GM19438 (cell line): Measurements from ENCODE around the gene ELP6.
"Not testable (repeated sequence)": the region's sequence is repeated elsewhere in the genome, so short reads cannot be mapped to it uniquely, and the experiment has no call there.

Experiments used
- ATAC-seq: cut with Tn5 transposase; IDR thresholded peaks from one replicate; pipeline ENCODE4 v1.9.1; 2021; ENCODE audit warnings: low read depth; ENCODE audit not compliant: unreplicated experiment

The ELP6 gene

DNA sequence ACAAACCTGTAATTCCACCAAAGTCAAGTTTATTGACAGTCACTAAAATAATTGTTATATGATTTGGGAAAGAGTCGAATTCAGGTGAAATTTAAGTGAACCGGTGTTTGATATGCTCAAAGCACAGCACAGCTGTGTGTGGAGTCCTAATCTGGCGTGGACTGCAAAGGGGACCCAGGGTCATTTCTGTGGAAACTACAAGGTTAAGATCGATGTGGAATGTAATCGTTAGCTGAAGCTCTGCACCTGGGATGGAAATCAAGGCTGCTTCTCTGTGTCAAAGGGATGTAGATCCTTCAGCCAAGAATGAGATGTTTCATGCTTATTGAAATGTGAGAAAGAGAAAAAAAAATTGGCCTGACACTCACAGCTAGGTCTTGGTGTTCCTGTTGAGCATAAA, 1.6 kb upstream of the ELP6 start:
- no peak for ATAC-seq

DNA sequence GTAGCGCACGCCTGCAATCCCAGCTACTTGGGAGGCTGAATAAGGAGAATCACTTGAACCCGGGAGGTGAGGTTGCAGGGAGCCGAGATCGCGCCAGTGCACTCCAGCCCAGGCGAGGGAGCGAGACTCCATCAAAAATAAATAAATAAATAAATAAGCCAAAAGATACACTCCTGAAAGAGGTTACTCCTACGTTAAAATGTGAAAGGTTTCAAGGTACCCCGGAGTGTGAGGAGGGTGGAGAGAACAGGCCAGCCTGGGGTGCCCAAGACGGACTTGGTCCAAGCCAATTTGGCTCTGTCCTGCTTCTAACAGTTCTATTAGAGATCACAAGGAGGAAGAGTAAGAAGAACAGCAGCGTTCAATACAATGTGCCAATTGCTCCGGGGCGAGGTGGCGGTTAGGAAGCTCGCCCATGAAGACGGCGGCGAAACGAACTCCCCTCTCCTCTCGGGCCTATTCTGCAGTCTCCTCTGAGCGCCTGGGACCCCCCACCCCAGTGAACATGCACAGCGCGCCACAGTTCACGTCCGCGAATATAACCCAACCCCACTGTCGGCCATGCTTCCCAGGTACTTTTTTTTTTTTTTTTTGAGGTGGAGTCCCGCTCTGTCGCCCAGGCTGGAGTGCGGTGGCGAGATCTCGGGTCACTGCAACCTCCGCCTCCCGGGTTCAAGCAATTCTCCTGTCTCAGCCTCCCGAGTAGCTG, 942 bp downstream of the ELP6 start:
- ATAC-seq = no peak

DNA sequence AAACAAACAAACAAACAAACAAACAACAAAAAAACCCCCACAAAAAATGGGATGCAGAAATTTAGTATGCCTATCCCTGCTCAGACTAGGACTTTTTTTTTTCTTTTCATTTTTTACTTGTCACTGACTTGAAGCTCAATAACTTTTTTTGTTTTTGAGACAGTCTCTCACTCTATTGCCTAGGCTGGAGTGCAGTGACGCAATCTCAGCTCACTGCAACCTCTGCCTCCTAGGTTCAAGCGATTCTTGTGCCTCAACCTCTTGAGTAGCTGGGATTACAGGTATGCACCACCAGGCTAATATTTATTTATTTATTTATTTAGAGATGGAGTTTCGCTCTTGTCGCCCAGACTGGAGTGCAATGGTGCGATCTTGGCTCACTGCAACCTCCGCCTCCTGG, 8.2 kb downstream of the ELP6 start:
- not testable (repeated sequence) for ATAC-seq

DNA sequence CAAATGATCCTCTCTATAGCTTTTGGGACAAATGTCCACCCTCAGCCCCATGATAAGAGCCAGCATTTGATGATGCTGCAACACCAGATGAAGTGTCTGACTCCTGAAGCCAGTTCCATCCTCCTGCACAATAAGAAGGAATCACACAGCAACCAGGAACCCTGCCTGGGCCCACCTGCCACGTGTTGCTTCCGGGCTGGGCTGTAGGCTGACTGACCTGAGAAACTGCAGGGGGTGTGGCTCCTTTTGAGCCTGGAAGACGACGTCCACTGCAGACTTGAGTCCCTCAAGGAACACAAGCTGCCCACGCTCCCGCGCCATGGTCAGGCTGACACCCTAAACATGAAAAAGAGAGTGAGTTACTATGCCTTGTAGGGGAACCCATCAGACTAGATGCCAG, 9.4 kb downstream of the ELP6 start:
- no peak for ATAC-seq

DNA sequence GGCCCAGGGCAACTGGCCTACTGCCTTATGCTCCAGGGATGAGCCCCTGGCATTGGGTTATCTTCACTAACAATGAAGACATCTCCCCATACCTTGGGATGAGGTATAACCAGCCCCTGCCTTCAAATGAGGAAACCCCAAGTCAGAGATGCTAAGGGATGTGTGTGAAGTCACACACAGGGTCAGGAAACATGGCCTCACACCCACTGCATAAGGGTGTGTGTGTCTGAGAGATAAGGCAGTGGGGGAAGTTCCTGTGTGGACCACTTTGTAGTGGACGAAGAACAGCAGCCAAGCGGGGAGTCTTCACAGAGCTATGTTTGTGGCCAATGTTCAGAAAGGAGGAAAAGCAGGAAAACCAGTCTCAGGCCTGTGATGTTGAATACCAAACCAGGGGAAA, 10.5 kb downstream of the ELP6 start:
- no peak for ATAC-seq

DNA sequence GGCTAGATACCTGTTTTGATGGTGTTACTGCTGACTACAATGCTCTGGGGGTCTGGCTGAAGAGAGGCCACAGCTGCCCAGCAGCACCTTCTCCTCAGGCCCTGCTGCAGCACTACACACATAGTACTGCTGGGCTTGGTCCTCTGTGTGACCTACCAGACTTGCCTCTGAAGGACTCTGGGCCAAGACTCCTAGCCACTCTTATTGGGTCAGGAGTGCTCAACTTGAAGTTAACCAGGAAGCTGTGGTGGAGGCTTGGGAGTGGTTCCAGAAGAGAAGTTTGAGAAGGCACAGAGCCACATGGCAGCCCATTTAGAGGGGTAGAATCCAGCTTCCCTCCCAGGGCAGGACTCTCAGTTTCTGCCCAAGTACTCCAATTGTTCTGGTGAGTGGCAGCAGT, 16.6 kb downstream of the ELP6 start:
- ATAC-seq = no peak

DNA sequence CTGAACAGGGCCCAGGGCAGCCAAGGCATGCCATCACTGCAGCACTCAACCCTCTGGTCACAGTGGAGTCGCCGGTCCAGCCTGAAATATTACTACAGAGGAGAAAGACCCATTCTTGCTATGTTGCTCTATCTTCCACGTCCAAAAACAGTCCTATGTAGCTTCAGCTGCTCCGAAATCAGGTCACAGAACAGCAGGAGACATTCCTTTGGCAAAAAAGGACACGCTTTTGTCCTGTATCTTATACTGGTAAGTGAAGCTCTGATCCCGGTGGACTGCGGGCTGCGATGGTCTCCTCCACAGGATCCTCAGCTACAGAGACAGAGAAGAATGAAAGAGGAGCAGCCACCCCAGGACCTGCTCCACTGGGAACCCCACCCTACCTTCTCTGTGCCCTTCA, 17.6 kb downstream of the ELP6 start:
- no peak for ATAC-seq

DNA sequence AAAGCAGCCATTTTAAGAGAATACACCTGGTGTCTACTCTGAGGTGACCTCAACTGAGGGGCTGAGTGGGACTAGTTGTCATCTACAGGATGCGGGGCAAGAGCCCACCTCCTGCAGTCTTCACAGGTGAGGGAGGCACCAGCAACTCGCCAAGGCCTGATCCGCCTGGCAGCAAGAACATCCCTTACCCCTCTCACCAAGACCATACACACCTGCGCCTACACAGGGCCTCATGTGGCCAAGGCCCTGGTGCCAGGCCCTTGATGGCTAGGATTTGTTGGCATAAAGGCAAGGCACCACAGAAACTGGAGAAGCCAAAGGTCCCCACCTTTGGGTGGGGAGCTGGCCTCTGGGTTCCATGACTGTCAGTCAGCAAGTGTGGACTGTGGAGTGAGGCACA, 18.4 kb downstream of the ELP6 start:
- ATAC-seq = no peak

DNA sequence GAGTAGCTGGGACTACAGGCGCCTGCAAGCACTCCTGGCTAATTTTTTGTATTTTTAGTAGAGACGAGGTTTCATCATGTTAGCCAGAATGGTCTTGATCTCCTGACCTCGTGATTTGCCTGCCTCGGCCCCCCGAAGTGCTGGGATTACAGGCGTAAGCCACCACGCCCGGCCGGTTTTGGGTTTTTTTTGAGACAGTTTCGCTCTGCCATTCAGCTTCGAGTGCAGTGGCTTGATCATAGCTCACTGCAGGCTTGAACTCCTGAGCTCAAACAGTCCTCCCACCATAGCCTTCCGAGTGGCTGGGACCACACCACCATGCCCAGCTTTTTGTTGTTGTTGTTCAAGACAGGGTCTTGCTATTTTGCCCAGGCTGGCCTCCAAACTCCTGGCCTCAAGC, 21.7 kb downstream of the ELP6 start:
- no peak for ATAC-seq

DNA sequence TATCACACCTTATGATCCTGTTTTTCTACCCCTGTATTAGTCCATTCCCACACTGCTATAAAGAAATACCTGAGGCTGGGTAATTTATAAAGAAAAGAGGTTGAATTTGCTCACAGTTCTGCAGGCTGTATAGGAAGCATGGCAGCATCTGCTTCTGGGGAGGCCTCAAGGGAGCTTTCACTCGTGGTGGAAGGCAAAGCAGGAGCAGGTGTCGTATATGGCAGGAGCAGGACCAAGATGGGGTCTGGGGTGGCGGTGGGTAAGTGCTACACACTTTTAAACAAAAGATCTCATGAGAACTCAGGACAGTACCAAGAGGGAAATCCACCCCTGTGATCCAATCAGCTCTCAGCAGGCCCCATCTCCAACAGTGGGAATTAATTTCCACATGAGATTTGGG, 22.3 kb downstream of the ELP6 start:
- no peak for ATAC-seq

DNA sequence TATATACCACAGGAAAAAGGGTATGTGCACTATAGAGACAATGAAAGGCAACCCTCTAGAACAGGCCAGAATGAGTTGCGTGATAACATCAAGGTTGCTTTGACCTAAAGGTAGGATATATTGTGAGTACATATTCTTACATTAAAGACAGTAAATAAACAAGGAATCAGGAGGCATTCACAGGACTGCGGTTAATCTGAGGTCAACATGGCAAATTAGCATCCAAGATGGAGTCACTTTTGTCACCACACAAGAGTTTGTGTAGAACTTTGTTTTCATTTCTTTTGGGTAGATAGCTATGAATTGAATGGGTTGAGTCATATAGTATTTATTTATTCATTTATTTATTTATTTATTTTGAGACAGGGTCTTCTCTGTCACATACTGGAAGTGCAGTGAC, 26.2 kb downstream of the ELP6 start:
- ATAC-seq = no peak

DNA sequence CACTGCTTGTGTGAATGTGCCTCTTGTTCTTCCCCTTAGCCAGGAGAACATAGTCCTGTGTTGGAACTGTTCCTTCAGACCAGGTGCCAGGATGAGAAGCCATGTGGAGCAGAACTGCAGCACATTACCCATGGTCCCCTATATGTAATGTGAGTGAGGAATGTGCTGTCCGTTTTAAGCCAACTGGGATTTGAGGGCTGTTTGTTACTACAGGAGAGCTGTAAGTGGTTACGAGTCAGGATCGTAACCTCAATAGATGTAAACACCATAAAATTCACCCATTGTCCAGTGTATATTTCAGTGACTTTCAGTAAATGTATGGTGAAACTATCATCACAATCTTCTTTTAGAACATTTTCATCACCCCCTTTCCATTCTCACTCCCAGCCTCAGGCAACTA, 27.7 kb downstream of the ELP6 start:
- ATAC-seq = no peak

DNA sequence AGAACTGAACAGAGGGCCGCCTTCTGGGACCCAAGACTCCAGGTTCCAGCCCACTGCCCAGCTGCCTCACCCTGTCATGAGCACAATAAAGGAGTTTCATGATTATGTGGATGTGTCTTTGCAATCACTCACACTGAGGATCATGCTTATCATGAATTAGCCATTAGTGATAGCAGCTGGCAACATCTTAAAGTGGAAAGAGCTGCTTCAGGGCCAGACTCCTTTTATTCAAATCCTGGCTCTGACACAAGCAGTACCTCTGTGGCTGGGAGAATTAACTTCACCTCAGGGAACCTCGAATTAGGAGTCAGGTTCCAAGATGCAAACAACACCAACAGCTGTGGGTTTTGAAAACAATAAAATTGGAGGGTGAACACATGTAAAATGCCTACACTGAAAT, 31.1 kb downstream of the ELP6 start:
- no peak for ATAC-seq

DNA sequence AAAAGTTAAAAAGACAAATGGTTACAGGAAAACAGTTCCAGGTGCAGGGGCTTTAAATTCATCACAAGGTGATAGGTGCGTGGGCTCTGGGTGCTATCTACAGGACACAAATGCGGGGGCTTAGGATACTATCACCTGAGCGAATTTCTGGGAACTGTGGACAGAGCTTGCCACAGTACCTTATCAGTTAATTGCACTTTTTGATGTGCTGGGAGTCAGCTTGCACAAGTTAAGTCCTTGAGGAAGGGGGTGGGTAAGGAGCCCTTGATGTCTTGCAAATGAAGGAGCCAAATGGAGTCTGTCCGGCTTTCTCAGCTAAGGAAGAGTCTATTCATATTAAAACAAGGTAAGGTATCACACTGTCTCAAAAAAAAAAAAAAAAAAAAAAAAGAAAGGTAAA, 31.7 kb downstream of the ELP6 start:
- not testable (repeated sequence) for ATAC-seq

DNA sequence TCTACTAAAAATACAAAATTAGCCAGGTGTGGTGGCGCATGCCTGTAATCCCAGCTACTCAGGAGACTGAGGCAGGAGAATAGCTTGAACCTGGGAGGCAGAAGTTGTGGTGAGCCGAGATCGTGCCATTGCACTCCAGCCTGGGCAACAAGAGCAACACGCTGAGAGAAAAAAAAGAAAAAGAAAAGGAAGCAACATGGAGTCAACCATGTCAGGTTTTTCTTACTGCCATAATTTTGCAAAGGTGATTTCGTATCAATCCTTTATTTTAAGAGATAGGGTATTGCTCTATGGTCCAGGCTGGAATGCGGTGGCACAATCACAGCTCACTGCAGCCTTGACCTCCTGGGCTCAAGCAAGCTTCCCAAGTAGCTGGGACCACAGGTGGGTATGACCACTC, 33.2 kb downstream of the ELP6 start:
- not testable (repeated sequence) for ATAC-seq

DNA sequence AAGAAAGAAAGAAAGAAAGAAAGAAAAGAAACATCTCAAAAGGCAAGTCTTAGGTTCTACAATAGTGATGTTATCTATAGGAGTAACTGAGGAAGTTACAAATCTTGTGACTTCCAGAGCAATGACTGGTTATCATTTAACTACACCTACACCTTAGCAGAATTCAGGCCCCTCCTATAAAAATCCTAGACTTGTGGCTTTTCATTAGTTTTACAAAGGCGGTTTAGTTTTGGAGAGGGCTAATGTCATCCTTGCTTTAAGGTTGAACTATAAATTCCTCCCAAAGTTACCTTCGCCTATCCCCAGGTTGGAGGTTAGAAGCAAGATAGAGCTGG, 33.7 kb downstream of the ELP6 start:
- no peak for ATAC-seq

DNA sequence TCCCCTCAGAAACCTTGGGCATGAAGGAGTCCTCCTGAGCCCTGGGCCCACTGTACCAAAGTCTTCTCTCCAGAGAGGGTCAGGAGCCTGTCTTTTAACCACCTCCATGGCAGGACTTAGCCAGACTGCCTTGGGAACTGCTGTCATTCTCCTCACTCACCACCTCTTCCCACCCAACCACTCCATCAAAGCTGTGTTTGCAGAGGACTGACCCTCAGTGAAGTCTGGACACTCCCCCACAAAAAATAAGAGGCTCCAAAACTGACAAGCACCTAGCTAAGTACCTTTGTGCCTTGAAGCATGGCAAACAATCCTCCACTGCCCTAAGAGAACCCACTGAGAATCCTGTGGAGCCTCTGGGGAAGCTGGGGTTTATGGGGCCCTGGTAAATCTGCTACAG, 35.5 kb downstream of the ELP6 start:
- no peak for ATAC-seq

DNA sequence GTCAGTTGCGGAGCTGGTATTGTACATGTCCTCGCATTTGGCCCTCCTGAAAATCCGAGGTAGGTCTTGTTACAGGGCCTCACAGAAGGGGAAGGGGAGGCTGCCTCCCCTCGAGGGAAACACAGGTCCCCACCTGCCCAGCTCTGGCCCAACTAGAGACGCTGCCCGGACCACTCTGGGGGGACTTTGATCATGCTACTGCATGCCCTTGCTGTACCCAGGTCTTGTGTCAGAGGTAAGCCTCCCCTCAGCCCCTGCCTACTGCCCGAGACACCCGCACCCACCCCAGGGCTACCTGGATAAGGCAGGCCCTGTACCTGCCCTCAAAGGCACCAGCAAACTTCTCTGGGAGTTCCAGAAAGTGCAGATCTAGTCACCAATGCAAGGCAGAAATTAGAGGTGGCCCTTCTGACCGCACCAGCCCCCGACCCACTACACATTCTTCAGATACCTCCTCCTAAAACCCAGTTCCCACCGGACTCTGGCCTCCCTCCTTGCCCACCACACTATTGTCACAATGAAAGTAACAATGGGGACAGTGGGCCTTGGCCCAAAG, 36.8 kb downstream of the ELP6 start:
- no peak for ATAC-seq

DNA sequence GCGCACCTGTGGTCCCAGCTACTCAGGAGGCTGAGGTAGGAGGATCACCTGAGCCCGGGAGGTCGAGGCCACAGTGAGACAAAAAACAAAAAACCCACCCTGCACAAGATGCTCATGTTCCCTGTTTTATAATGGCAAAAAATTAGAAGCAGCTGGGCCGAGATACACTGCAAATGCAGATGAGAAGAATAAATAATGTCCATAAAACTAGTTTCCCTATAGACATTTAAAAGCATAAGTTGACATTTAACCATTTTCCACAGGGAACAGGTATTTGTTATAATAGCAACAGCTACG, 37.2 kb downstream of the ELP6 start:
- ATAC-seq = no peak

DNA sequence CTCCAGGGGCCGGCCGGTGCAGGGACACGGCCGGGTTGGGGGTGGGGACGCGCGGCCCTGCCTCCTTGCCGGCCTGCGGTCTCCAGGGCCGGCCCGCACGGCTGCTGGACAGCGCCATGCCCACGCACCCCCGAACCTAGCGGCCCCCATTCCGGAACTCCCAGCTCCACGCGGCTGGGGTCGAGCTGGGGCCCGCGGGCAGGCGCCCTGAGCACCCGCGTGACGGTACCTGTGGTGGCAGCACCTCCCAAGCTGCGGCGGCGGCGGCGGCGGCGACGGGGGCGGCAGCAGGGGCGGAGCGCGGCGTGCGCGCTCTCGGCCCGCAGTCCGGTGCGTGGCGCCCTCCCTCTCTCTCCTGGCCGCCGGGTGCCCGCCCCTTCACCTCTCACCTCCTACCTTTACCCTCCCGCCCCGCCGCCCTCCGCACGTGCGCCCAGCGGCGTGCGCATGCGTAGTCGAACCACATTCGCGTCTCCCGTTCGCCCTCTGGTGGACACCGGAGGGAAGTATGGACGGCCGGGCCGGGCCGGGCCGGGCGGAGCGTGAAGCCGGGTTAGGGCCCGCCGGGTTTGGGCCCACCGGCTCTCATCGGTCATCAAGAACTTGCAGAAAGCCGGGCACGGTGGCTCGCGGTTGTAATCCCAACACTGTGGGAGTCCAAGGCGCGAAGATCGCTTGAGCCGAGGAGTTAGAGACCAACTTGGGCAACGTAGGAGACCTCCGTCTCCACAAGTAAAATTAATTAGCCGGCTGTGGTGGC, 37.8 kb downstream of the ELP6 start, which contains the start of gene SCAP:
SCAP (minus strand) TSS at position 372 of the 760 bp plus-strand sequence. CDS start 32,948 bp downstream, outside the sequence.
- ATAC-seq = peak; percentile 73

DNA sequence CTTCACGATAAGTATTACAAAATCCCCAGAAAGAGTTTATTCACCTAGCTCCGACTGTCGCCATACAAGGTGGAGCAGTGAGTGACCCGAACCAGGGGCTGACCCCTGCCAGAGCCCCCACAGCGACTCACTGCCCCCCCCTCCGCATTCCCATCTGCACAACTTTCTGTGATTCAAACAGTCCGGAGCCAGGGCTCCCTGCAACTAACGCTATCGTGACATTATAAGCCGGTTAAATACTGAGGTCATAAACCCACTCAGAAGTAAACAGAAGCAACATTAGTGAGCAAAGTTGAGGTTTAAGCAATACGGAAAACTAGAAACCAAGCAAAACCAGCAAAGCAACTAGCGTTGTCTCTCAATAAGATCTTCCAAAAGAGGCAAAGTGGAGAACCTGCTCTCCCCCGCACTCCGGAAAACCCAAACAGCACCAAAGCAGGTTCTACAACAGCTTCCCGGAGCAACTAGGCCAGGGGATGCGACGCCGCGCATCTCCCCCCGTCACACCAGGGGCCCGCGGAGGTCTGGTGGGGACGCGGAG, 38.4 kb downstream of the ELP6 start:
- ATAC-seq = peak; percentile 41

DNA sequence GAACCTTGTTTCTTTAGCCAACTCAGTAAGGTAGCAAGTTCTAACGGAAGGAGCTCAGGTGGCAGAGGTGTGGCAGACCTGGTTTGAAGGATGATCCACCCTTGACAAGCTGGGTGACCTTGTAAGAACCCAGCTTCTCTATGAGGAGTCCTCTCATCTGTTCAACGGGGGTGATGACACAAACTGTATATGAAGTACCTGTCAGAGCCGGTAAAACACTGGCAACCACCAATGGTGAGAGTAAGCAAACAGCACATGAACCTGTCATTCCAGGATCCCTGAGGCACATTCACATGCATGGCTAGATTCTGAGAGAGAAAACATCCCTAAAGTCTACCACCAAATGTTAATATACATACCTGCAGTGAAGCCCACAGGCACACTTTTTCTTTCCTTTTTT, 40.1 kb downstream of the ELP6 start:
- ATAC-seq = no peak
